UCSD-AML1 (cell line): ENCODE measurements around the gene RAB3A.

Source experiments
- DNase-seq: peaks from one replicate; lab custom pipeline; 2025; ENCODE audit not compliant: unreplicated experiment; lab: John Stamatoyannopoulos, UW

The RAB3A gene

DNA sequence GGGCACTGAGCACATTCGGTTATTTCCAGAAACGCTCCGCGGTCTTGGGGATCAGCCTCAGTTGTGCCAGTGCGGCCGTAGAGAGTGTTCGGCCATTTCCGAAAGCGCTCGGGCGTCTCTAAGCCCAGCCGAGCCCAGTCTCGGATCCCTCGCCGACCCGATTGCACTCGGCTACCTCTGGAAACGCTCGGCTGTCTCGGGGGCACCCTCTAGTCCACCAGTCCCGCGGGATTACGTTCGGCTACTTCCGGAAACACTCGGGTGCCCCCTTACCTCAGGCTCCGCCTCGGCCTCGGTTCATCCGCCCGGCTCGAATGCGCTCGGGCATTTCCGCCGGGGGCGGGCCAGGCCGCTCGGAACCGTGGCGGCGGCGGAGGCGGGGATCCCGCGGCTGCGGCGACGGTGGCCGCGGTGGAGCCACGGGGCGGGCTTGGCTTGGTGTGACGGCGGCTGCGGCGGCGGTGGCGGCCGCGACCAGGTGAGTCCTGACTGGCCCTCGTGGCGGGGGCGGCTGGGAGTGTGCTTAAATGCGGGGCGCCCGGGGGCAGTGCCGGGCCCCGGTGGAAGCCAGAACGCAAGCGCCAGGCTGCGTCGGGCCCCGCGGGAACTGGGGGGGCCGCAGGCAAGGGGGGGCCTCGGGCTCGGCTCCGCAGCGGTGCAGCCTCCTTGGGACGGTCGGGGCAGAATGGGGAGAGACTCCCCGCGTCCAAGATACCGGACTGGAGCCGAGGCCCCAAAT is 50.9 kb downstream of the RAB3A start, which contains the start of gene PIK3R2:
PIK3R2 (plus strand) TSS at position 347 of the 739 bp plus-strand sequence. CDS start 2,717 bp downstream, outside the sequence.
- DNase-seq: peak; percentile 100

DNA sequence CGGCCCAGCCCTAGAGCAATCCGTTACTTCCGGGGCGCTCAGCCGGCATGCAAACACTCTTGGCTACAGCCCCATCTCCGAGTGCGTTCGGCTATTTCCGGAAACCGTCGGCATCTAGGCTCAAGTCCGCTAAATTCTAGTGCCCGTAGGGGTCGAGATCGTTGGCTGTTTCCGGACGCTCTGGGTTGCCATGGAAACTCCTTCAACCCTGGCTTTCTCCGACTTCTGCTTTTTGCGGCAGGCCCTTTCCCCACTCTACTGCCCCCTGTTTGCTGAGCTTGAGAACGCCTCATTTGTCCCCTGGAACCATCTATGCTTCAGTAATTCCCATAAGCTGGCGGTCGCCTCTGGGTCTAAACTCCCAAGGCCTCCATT is 51.4 kb downstream of the RAB3A start:
- DNase-seq: peak; percentile 97

DNA sequence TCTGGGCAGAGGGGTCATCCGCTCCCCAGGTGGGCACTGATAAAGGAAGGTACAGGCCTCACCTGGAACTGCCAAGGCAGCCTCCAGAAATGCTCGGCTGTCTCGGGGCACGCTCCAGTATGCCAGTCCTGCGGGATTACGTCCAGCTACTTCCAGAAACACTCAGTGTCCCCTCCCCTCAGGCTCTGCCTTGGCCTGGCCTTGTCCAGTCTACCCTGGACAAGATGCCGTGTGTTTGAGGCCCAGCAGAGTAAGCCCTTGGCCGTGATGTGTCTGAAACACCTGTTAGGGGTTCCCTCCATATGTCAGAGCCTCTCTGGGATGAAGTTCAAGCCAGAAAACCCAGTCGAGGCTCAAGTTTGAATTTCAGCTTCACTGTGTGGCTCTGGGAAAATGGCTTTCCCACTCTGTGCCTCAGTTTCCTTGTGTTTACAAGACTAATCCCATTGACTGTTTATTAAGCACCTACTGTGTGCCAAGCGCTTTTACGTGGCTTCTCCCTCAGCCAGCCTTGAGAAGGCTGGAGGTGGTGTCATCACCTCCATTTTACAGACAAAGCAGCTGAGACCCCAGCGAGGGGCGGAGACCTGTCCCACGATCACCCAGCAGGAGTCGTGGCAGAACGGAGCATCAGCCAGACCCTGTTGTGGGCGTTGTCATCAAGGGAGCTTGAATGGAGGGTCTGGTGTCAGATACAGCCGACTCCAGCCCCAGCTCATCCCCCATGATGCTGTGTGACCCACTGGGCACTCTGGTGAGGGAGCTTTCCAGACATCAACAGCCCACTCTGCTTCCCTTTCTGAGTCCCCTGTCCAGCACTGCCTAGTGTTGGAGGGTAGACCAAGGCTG is 52.8 kb downstream of the RAB3A start:
- DNase-seq: no peak

DNA sequence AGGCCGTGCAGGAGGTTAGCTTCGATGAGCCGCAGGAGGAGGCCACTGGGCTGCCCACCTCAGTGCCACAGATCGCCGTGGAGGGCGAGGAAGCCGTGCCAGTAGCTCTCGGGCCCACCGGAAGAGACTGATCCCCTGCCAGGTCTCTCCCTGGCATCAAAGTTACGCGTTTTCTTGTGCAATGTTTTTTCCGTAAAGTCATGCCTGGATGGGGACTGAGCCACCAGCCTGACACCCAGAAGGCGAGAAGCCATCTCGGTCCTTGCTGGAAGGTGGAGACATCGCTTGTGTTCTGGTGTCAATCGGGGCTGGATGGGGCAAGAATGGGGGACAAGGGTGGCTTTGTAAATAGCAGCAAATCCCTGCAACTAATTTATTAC is 54.3 kb downstream of the RAB3A start:
- no peak for DNase-seq

DNA sequence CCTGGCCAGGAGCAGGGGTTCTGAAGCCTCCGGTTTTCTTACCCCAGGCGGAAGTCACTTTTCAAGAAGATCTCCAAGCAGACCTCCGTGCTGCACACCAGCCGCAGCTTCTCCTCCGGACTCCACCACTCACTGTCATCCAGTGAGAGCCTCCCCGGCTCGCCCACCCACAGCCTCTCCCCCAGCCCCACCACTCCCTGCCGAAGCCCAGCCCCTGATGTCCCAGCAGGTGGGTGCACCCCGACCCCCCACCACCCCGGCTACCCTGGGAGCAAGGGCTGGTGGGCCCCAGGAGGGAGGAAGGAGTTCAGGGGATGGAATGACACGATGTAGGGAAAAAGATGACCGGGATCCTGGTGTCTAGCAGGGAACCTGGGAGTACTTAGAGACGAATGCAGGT is 56.4 kb downstream of the RAB3A start:
- DNase-seq: no peak
